HT-29 (cell line): Measurements from ENCODE around the gene C2. TPM values are rescaled to one million over a fixed set of nuclear protein-coding genes. Genes with fewer than 3 reads are reported as not detected.
"Not testable (repeated sequence)": the region's sequence is repeated elsewhere in the genome, so short reads cannot be mapped to it uniquely, and the experiment has no call there.

Experiments
- DNase-seq: peaks from one replicate; pipeline ENCODE4 v3.0.0-alpha.2; 2015; ENCODE audit warnings: low spot score
- total RNA-seq: library from RNA; depleted of rRNA; stranded (reverse); fragments of >200 nt; shearing (Covaris generic); gene quantifications from 2 replicates; pipeline ENCODE4 v1.2.3, GENCODE V29; 2014

Gene C2
- total RNA-seq, 1 experiment from 2014 or later, result 0.28 TPM

DNA sequence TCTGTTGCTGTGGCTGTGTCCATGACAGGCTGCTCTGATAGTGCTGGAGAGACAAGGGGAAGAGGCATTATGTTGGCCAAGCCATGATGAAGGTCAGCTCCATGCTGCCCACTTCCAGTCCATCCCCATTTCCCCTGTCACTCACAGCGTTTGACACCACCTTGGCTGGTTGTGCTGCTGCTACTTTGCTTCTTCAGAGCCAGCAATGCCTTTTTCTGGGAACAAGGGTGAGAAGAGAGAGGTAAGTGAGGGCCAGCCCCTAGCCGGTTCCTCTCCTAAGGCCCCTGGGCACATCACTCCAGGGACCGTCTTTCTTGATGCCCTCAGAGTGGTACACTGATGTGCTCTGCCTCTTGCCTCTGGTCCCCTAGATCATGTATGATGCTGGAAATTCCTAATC lies 29.3 kb downstream of the C2 start:
- no peak for DNase-seq

GRCh38 chr6:31958412-31958740 lies 30.9 kb downstream of the C2 start:
- DNase-seq, result peak; percentile 13

GRCh38 chr6:31958741-31959739 lies 31.5 kb downstream of the C2 start, which contains the start of the genes NELFE and SKIC2:
TSS of gene NELFE (minus strand) at chr6:31958971. CDS start at chr6:31958446, 525 bp downstream.
TSS of gene SKIC2 (plus strand) at chr6:31959175. CDS start at chr6:31959193, 18 bp downstream.
- peak; percentile 98 for DNase-seq

DNA sequence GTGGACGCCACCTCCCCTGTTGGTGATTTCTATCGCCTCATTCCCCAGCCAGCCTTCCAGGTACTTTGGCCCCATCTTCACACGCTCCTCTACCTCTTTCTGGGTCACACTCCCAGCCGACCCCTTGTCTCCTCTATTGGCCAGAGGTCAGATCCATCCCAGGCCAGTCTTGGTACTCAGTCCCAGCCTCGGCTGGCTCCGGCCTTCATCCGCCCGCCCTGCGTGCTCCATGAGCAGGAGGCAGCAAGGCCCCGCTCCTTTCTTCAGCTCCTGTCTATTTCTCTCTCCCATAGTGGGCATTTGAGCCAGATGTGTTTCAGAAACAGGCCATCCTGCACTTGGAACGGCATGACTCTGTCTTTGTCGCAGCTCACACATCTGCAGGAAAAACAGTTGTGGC lies 34.1 kb downstream of the C2 start:
- no peak for DNase-seq

GRCh38 chr6:31963921-31964320 lies 36.4 kb downstream of the C2 start:
- no peak for DNase-seq

DNA sequence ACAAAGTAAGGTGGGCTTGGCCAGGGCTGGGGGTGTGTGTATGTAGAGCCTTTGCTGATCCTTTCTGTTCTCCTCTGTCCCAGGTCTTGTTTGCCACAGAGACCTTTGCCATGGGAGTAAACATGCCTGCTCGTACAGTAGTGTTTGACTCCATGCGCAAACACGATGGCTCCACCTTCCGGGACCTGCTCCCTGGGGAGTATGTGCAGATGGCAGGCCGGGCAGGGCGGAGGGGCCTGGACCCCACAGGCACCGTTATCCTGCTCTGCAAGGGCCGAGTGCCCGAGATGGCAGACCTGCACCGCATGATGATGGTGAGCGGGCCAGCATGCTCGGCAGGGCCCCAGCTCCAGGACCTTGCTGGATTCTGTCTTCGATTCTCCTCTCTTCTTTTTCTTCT lies 38.2 kb downstream of the C2 start:
- no peak for DNase-seq

GRCh38 chr6:31966506-31966905 lies 39.0 kb downstream of the C2 start:
- DNase-seq, result no peak

GRCh38 chr6:31966997-31967925 lies 39.7 kb downstream of the C2 start:
- no peak for DNase-seq

GRCh38 chr6:31967926-31968320 lies 40.4 kb downstream of the C2 start:
- DNase-seq, result no peak

DNA sequence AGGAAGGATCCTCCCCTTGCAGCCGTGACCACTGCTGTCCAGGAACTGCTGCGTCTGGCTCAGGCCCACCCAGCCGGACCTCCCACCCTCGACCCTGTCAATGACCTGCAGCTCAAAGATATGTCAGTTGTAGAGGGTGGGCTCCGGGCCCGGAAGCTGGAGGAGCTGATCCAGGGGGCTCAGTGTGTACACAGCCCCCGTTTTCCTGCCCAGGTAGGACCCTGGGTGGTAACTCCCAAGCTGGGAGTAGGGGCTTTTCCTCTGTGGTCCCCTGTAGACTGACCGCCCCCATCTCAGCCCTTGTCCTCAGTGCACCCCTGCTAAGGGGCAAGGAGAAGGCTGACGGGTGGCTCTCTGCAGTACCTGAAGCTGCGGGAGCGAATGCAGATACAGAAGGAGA lies 40.8 kb downstream of the C2 start:
- DNase-seq, result no peak

DNA sequence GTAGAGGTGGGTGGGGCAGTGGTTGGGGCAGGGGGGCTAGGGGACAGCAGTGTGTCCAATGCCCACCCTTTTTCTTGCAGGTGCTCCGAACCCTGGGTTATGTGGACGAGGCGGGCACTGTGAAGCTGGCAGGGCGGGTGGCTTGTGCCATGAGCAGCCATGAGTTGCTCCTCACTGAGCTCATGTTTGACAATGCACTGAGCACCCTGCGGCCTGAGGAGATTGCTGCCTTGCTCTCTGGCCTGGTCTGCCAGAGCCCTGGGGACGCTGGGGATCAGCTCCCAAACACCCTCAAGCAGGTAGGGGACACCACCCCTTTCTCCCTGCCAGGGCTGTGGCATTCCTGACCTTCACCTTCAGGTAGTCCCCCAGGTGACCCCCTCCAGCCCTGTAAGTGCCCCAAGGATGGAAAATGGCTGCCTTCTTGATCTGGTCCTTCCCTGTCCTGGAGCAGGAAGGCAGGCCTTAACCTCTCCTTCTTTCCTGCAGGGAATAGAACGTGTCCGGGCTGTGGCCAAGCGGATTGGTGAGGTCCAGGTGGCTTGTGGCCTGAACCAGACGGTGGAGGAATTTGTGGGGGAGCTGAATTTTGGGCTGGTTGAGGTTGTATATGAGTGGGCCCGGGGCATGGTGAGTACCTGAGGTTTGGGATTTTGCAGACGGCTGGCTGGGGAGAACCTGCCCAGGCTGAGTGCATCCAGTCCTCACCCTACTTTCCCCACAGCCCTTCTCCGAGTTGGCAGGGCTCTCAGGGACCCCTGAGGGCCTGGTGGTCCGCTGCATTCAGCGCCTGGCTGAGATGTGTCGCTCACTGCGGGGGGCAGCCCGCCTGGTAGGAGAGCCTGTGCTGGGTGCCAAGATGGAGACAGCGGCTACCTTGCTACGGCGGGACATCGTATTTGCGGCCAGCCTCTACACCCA lies 41.5 kb downstream of the C2 start:
- no peak for DNase-seq

DNA sequence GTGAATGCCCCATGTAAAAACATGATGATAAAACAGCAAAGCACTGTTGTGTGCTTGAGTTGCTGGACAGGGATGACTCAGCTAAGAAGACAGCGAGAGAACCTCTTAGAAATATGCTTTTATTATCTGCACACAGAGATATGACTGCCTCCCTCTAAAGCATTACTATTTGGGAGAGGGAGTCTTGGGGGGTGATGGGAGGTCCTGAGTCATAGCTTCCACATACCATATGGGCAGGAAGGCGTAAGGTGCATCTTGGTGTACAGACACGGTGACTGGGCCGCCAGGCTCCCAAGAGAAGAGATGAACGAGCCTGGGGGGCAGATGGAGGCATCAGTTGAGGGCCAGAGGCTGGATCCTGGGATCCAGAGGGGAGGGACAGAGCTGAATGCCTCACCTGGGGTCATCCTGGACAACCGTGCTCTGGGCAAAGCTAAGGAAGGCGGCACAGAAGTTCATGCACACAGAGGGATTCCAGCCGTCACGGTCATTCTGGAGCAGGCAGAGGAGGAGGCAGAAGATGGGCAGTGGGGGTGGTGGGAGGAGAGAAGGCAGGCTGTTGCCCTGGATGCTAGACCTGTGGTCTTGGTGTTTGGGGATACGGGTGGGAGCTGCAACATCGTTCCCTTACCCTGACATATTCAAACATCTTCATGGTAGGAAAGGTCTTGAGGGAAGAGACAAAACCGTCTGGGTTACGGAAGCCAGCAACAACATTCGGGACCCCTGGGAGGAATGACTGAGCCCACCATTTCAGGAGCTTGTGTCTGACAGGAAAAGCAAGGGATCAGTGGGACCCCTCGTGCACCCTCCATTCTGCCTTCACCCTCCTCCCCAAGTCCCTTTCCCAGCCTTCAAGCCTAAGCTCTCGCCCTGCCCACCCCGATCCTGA lies 42.4 kb downstream of the C2 start:
- DNase-seq, result no peak

- peak; percentile 19 for DNase-seq
Observed at GRCh38 chr6:31970604-31971271, 43.2 kb downstream of the C2 start.

DNA sequence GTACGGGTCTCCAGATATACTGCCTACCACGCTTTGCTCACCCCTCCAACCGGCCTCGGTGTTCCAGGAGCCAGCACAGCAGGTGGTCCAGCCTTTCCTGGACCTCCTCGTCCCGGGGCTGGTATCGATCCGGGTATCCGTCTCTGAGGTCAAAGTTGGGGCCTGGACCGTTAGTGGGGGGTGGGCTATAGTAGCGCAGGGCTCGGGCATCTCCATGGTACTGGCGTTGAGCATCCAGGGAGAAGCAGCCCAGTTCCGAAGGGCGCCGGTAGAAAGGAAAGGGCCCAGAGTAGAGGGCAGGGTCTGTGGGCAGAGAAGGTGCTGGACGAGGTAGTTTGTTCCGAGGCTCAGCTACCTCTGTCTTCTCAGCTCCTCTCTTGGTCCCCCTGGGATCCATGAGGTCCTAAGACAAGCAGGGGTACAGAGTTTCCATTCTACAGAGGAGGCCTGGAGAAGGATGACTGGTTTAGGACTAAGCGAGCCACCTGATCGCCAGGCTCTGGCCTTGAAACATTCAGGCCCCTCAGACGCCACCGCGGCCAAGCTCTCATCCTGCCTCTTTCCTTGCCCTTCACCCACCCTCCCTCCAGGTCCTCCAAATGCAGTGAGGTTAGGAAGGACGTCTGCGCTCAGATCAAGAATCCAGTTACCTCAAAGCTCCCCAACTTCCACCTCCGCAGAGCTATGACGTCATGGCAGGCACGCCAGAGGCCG lies 43.9 kb downstream of the C2 start:
- no peak for DNase-seq

- peak; percentile 97 for DNase-seq
Observed at GRCh38 chr6:31971993-31972708, 44.6 kb downstream of the C2 start, which contains the start of gene DXO. TSS of gene DXO (minus strand) at chr6:31972138. CDS start at chr6:31971675, 463 bp downstream.

GRCh38 chr6:31972709-31973350 lies 45.3 kb downstream of the C2 start:
- DNase-seq, result no peak

DNA sequence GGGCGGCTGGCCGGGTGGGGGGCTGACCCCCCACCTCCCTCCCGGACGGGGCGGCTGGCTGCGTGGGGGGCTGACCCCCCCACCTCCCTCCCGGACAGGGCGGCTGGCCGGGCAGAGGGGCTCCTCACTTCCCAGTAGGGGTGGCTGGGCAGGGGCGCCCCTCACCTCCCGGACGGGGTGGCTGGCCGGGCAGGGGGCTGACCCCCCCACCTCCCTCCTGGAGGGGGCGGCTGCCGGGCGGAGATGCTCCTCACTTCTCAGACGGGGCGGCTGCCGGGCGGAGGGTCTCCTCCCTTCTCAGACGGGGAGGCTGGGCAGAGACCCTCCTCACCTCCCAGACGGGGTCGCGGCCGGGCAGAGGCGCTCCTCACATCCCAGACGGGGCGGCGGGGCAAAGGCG lies 48.5 kb downstream of the C2 start:
- not testable (repeated sequence) for DNase-seq
